Stimulated activated CD8-positive, alpha-beta memory T cell treated with anti-CD3 and anti-CD28 coated beads, Interleukin-12 subunit alpha, Interleukin-12 subunit beta, amount 100 ng/mL, for 24 hours (primary cell): ENCODE results near the gene TGFBR3.
"Not testable (repeated sequence)": the region's sequence is repeated elsewhere in the genome, so short reads cannot be mapped to it uniquely, and the experiment has no call there.

Source experiments
- DNase-seq: peaks from one replicate; pipeline ENCODE4 v3.0.0-alpha.2; 2020; ENCODE audit errors: extremely low read depth

Gene TGFBR3

GRCh38 chr1:91847851-91848250, 38.1 kb downstream of the TGFBR3 start:
- no peak for DNase-seq

- DNase-seq: no peak
Measured at GRCh38 chr1:91846639-91847013, 39.3 kb downstream of the TGFBR3 start.

- DNase-seq: no peak
Measured at GRCh38 chr1:91846007-91846638, 39.8 kb downstream of the TGFBR3 start.

GRCh38 chr1:91844862-91845528, 41.0 kb downstream of the TGFBR3 start:
- DNase-seq: no peak

- DNase-seq: no peak
Measured at GRCh38 chr1:91843843-91844242, 42.1 kb downstream of the TGFBR3 start.

GRCh38 chr1:91842563-91842962, 43.4 kb downstream of the TGFBR3 start:
- no peak for DNase-seq

- DNase-seq: no peak
Measured at GRCh38 chr1:91842056-91842455, 43.9 kb downstream of the TGFBR3 start.

- not testable (repeated sequence) for DNase-seq
Measured at GRCh38 chr1:91840276-91840675, 45.7 kb downstream of the TGFBR3 start.

- no peak for DNase-seq
Measured at GRCh38 chr1:91836331-91837040, 49.5 kb downstream of the TGFBR3 start.

- DNase-seq: no peak
Measured at GRCh38 chr1:91835087-91835521, 50.8 kb downstream of the TGFBR3 start.

- DNase-seq: not testable (repeated sequence)
Measured at GRCh38 chr1:91834549-91834948, 51.4 kb downstream of the TGFBR3 start.

GRCh38 chr1:91833946-91834345, 52.0 kb downstream of the TGFBR3 start:
- DNase-seq: no peak

- no peak for DNase-seq
Measured at GRCh38 chr1:91831132-91831930, 54.6 kb downstream of the TGFBR3 start.

GRCh38 chr1:91830242-91831131, 55.5 kb downstream of the TGFBR3 start:
- no peak for DNase-seq

- no peak for DNase-seq
Measured at GRCh38 chr1:91829293-91830153, 56.4 kb downstream of the TGFBR3 start.

GRCh38 chr1:91828583-91829281, 57.2 kb downstream of the TGFBR3 start:
- DNase-seq: no peak

GRCh38 chr1:91827459-91828321, 58.3 kb downstream of the TGFBR3 start:
- DNase-seq: no peak

GRCh38 chr1:91827087-91827458, 58.9 kb downstream of the TGFBR3 start:
- no peak for DNase-seq

GRCh38 chr1:91826649-91827048, 59.3 kb downstream of the TGFBR3 start:
- DNase-seq: no peak
